H1 (cell line): ENCODE measurements around the gene AP2B1. TPM values are rescaled to one million over a fixed set of nuclear protein-coding genes. Genes with fewer than 3 reads are reported as not detected.

Experiments
- ATF3 ChIP-seq: IDR thresholded peaks from 2 replicates; pipeline ENCODE4 v1.6.1; 2011; ENCODE audit warnings: low read depth, mild to moderate bottlenecking, low read length; ENCODE audit not compliant: insufficient read depth
- CBX5 ChIP-seq: fragments of 300-800, 300-1000 bp; sonication (generic); IDR thresholded peaks from 2 replicates; pipeline ENCODE4 v1.7.1; 2016; ENCODE audit warnings: antibody characterized with exemption, low read length, low read depth
- GABPA ChIP-seq: IDR thresholded peaks from 2 replicates; pipeline ENCODE4 v1.6.1; 2011; ENCODE audit warnings: mild to moderate bottlenecking, low read length, moderate library complexity, borderline replicate concordance; ENCODE audit not compliant: insufficient read depth
- KDM5A ChIP-seq: fragments of 200-600 bp; IDR thresholded peaks from 2 replicates; pipeline ENCODE4 v1.7.1; 2012; ENCODE audit warnings: mild to moderate bottlenecking, low read length, inconsistent platforms, mixed read lengths
- TAF7 ChIP-seq: optimal IDR thresholded peaks from 2 replicates; pipeline ENCODE3; 2011; ENCODE audit warnings: low read depth, mild to moderate bottlenecking, inconsistent platforms, low read length, moderate library complexity, borderline replicate concordance
- polyA plus RNA-seq, 7 experiments: library from polyadenylated mRNA; depleted of rRNA in 3 of 7; stranded (reverse) in 5 of 7; unstranded in 2 of 7; fragments of >200 nt in 5 of 7; fragments of 200-250 nt in 2 of 7; gene quantifications; 1 replicate in 5 of 7; 2 replicates in 1 of 7; 4 replicates in 1 of 7; pipeline versions ENCODE4 v1.2.1 to v1.2.3, GENCODE V29; 2011 to 2013; ENCODE audit warnings: missing spikeins in 2 of 7, mixed read lengths in 2 of 7
- total RNA-seq: library from RNA; stranded (reverse); fragmentation: NEBNext Ultra II Directional; extraction: Animal tissue kit (Norgen Biotek cat#: 25700); gene quantifications from 2 replicates; pipeline ENCODE4 v1.2.1, GENCODE V29; 2021

AP2B1 gene
- total and polyA plus RNA-seq, 2 of the 8 experiments (the other 6 are each of a cell fraction or from before 2014, with no cell fraction given), result 95.5 to 199 TPM

- TF ChIP-seq GABPA (no peak), CBX5 (no peak), ATF3 (no peak), KDM5A (no peak), TAF7 (no peak)
Measured at GRCh38 chr17:35553310-35553709, 33.8 kb upstream of the AP2B1 start (continued).
